IMR-90 (cell line): ENCODE measurements around the gene DOCK2.

ENCODE experiments used
- CEBPB ChIP-seq: IDR thresholded peaks from 2 replicates; pipeline ENCODE4 v1.6.1; 2012; ENCODE audit warnings: low read depth, low read length, improper control_type of control experiment
- MXI1 ChIP-seq: IDR thresholded peaks from 2 replicates; pipeline ENCODE4 v1.6.1; 2012; ENCODE audit warnings: low read depth, mild to moderate bottlenecking, low read length, moderate library complexity, borderline replicate concordance
- POLR2A ChIP-seq: IDR thresholded peaks from 2 replicates; pipeline ENCODE4 v1.6.1; 2012; ENCODE audit warnings: mild to moderate bottlenecking, low read depth, low read length
- RAD21 ChIP-seq: IDR thresholded peaks from 2 replicates; pipeline ENCODE4 v1.6.1; 2012; ENCODE audit warnings: low read length, improper control_type of control experiment
- RFX5 ChIP-seq: IDR thresholded peaks from 2 replicates; pipeline ENCODE4 v1.8.0; 2012; ENCODE audit warnings: low read depth, mild to moderate bottlenecking, low read length, moderate library complexity
- SMC3 ChIP-seq: fragments of 150-350 bp; IDR thresholded peaks from 2 replicates; pipeline ENCODE4 v1.6.1; 2016; ENCODE audit warnings: low read depth, mild to moderate bottlenecking, antibody characterized with exemption, low read length, moderate library complexity
- TF ChIP-seq, protein P1 (sequence below): conservative IDR thresholded peaks from 2 replicates; pipeline ENCODE4 v1.5.1; 2012; ENCODE audit warnings: mild to moderate bottlenecking, low read depth, low read length, improper control_type of control experiment
- TF ChIP-seq, protein P2 (sequence below): fragments of 150-350 bp; IDR thresholded peaks from 2 replicates; pipeline ENCODE4 v1.6.1; 2017; ENCODE audit warnings: mild to moderate bottlenecking, antibody characterized with exemption, low read length, low read depth
- TF ChIP-seq, protein P3 (sequence below): fragments of 150-350 bp; IDR thresholded peaks from 2 replicates; pipeline ENCODE4 v1.6.1; 2016; ENCODE audit warnings: low read depth, mild to moderate bottlenecking, low read length, moderate library complexity, borderline replicate concordance

DNA sequence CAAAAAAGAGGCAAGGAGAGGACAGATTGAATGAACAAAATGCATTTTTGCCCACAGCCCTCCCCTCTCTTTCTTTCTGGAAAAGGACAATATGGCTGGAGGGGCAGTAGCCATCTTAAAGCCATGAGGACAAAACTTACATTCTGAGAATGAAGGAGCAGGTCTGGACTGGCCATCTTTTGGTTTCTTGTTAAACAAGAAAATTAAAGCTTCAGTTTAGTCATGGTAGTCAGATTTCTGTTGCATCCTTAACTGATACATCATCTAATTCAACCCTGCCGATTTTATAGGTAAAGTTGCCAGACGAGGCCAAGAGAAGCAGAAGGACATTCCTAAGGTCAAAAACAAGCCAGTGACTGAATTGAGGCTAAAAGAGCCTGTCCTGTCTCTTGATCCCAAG, 374.7 kb downstream of the DOCK2 start:
- TF ChIP-seq, protein P1, sequence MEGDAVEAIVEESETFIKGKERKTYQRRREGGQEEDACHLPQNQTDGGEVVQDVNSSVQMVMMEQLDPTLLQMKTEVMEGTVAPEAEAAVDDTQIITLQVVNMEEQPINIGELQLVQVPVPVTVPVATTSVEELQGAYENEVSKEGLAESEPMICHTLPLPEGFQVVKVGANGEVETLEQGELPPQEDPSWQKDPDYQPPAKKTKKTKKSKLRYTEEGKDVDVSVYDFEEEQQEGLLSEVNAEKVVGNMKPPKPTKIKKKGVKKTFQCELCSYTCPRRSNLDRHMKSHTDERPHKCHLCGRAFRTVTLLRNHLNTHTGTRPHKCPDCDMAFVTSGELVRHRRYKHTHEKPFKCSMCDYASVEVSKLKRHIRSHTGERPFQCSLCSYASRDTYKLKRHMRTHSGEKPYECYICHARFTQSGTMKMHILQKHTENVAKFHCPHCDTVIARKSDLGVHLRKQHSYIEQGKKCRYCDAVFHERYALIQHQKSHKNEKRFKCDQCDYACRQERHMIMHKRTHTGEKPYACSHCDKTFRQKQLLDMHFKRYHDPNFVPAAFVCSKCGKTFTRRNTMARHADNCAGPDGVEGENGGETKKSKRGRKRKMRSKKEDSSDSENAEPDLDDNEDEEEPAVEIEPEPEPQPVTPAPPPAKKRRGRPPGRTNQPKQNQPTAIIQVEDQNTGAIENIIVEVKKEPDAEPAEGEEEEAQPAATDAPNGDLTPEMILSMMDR = no peak
- TF ChIP-seq MXI1 (no peak), RAD21 (no peak), SMC3 (no peak), POLR2A (no peak), RFX5 (no peak), CEBPB (no peak)
- TF ChIP-seq, protein P2, sequence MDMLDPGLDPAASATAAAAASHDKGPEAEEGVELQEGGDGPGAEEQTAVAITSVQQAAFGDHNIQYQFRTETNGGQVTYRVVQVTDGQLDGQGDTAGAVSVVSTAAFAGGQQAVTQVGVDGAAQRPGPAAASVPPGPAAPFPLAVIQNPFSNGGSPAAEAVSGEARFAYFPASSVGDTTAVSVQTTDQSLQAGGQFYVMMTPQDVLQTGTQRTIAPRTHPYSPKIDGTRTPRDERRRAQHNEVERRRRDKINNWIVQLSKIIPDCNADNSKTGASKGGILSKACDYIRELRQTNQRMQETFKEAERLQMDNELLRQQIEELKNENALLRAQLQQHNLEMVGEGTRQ = no peak
- TF ChIP-seq, protein P3, sequence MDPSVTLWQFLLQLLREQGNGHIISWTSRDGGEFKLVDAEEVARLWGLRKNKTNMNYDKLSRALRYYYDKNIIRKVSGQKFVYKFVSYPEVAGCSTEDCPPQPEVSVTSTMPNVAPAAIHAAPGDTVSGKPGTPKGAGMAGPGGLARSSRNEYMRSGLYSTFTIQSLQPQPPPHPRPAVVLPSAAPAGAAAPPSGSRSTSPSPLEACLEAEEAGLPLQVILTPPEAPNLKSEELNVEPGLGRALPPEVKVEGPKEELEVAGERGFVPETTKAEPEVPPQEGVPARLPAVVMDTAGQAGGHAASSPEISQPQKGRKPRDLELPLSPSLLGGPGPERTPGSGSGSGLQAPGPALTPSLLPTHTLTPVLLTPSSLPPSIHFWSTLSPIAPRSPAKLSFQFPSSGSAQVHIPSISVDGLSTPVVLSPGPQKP = no peak
